Astrocyte of the hippocampus (primary cell): Measurements from ENCODE around the gene ZNF281.
"Not testable (repeated sequence)": the region's sequence is repeated elsewhere in the genome, so short reads cannot be mapped to it uniquely, and the experiment has no call there.

Source experiments
- DNase-seq: peaks from one replicate; pipeline ENCODE4 v3.0.0; 2011; ENCODE audit warnings: low read depth, low spot score

ZNF281 gene

GRCh38 chr1:200428482-200429205 is 18.8 kb upstream of the ZNF281 start:
- no peak for DNase-seq

GRCh38 chr1:200427744-200428143 is 17.9 kb upstream of the ZNF281 start:
- no peak for DNase-seq

- no peak for DNase-seq
These were observed 16.4 kb upstream of the ZNF281 start for GRCh38 chr1:200426196-200426595.

DNA sequence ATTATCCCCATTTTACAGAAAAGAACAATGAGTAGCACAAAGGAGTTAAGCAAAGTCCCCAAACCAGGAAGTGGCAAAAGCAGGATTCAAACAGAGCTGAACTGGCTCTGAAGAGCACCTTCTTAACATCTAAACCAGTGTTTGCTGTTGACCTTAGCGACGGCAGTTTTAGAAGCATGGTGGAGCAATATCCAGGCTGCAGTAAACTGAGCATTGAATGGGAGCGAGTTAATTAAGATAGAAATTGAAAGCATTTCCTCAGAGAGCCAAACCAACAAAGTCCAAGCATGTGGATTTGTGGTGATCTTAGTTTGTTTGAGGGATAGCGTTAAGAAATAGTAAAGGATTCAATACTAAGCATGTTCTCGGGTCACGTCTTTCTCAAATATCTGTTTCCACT is 13.4 kb upstream of the ZNF281 start:
- DNase-seq, result no peak

GRCh38 chr1:200422211-200422610 is 12.4 kb upstream of the ZNF281 start:
- no peak for DNase-seq

- peak; percentile 90 for DNase-seq
These were observed 6.2 kb upstream of the ZNF281 start for GRCh38 chr1:200415789-200416593.

- DNase-seq, result no peak
These were observed 5.4 kb upstream of the ZNF281 start for GRCh38 chr1:200415227-200415626.

- no peak for DNase-seq
These were observed 4.8 kb upstream of the ZNF281 start for GRCh38 chr1:200414657-200415056.

DNA sequence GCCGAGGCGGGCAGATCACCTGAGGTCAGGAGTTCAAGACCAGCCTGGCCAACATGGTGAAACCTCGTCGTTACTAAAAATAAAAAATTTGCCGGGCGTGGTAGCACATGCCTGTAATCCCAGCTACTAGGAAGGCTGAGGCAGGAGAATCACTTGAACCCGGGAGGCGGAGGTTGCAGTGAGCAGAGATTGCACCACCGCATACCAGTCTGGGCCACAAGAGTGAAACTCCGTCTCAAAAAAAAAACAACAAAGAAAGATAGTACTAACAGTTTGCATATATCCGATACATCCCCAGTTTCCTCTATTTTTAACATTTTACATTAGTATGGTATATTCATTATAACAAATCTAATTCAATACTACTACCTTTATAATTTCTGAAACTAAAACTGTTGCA is 3.9 kb upstream of the ZNF281 start:
- DNase-seq, result not testable (repeated sequence)

GRCh38 chr1:200411406-200412257 is 1.8 kb upstream of the ZNF281 start:
- DNase-seq, result no peak

- DNase-seq, result no peak
These were observed 686 bp upstream of the ZNF281 start for GRCh38 chr1:200410566-200410878.

DNA sequence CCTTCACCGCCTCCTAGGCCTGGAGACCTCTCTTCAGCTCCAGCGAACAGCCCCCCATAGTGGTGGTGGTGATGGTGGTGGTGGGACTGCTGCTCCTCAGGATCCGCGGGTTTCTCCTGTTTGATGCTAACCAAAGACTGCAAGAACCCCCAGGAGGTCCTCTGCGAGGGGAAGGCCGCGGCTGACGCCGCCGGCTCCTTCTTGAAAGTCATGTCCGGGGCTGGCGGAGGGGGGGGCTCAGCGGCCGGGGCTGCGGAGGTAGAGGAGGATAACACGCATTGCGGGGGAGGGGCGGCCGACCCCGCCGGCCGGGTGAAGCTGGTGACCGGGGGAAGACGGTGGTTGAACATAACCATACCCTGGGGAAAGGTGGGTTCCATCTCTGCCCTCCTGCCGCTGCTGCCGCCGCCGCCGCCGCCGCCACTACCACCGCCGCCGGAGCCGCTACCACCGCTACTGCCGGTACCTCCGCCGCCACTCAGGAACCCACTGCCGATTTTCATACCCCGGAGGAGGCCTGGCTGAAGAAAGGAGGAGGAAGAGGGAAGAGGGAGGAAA is 554 bp downstream of the ZNF281 start:
- DNase-seq, result peak; percentile 69

- no peak for DNase-seq
These were observed 3.6 kb downstream of the ZNF281 start for GRCh38 chr1:200406161-200406797.

DNA sequence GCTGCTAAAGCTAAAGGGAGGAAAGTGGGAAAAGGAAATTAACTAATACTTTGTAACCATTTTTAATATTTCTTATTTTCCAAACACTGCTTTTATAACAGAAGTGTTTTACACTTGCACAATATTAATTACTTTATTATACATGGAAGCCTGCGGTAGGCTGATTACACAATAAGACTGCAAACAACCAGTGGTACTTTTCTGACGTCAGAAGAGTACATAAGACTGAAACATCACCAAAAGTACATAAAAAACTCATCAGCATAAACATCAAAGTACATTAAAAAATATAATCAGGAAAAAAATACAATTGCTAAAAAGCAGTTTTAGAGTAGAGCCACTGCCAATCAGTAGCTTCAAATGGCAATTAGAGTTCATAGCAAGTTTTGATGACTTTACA is 4.6 kb downstream of the ZNF281 start:
- DNase-seq, result no peak

GRCh38 chr1:200401708-200402107 is 8.1 kb downstream of the ZNF281 start:
- DNase-seq, result no peak

DNA sequence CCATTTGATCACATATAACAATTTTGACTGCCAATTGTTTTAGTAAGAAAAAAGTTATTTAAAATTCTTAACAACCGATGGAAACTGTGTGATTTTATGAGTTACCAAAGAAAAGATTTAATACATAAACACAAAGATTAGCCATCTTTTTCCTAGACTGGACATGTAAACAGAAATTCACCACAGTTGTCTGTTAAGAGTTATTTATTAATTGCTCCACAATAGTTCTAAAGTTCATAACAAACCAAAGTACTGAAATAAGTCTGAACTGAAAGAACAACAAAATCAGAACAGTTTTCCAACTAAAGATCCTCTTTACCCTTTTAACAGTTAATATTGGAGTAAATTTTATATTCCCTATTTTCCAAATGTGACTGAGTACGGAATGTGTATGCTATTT is 8.6 kb downstream of the ZNF281 start:
- no peak for DNase-seq

DNA sequence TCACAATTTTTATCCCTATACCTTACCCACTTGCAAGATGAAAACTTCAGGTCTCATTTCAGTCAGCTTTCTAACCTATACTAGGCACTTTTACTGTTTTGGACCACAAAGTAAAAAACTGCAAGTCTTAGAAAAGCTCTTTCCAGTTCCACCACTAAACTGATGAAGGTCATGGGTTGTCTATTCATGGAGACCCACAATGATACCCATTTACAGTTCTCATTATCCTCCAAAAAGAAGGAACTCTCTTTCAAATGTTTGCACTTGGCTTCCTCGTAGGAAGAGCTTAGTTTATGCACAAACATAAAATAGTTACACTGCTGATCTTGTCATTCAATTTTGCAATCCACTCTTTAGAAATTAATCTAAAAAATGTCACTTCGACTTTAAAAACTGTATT is 9.3 kb downstream of the ZNF281 start:
- DNase-seq, result no peak

DNA sequence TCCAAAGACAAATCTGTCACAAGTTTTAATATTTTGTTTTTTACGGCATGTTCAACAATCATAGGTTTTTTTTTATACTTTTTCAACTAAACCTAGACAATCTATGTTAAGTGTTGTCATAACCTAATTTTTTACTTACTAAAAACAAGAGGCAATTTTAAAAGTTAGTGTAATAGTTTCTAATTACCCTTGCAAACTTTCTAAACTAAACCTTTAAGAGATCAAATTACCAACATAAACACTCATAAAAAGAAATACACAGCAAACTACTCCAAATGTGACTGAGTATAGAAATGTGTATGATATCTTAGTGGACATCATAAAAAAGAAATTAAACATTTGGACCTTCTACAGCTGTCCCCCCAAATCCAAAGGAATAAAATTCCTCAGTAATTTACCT is 10.0 kb downstream of the ZNF281 start:
- DNase-seq, result no peak

DNA sequence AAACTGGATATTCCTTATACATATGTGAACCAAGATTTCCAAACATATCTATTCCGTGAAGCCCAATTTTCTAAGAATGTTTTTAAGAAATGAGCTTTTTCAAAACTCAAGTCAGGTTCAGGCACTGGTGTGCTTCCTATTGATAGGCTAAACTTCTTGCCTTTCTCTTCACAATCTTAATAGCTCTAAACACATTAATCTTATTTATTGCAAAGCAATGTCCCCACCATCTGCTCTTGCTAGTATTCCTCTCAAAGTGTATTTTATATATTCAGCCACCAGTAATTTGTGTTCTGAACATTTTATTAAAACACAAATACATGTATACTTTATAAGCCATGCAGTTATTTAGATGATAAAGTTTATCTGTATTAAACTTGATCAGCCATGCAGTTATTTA is 11.5 kb downstream of the ZNF281 start:
- no peak for DNase-seq

DNA sequence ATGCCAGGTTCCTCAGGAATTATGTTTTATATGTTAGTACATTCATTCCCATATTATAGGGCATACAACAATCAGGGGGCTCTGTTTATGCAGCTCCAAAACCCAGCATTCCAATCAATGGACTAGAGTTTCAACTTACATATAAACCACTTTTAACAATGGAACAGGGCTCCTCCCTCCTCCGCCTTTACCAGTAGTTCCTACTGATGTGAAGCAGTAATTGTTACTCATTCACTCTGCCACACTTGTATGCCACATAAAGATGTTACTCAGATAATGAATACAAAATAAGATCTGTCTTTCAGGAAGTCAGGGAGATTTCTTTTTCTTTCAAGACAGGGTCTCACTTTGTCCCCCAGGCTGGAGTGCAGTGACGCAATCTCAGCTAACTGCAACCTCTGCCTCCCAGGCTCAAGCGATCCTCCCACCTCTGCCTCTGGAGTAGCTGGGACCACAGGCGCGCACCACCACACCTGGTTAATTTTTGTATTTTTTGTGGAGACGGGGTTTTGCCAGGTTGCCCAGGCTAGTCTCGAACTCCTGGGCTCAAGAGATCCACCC is 17.1 kb downstream of the ZNF281 start:
- no peak for DNase-seq

GRCh38 chr1:200391747-200392146 is 18.1 kb downstream of the ZNF281 start:
- no peak for DNase-seq
